Endothelial cell of umbilical vein (primary cell): ENCODE measurements around the gene HAND1.

ENCODE experiments used
- CTCF ChIP-seq, 2 donors: IDR thresholded peaks; 1 replicate in 1 of 2; 2 replicates in 1 of 2; pipeline ENCODE4 v1.5.1; 2011; ENCODE audit warnings: low read length in 2 of 2, mild to moderate bottlenecking in 2 of 2, moderate library complexity in 2 of 2, control low read depth in 1 of 2, inconsistent platforms in 1 of 2, low read depth in 1 of 2; ENCODE audit not compliant: insufficient read depth in 1 of 2; ENCODE audit errors: extremely low read depth in 1 of 2
- EZH2 ChIP-seq: IDR thresholded peaks from 2 replicates; pipeline ENCODE4 v1.6.1; 2012; ENCODE audit warnings: borderline replicate concordance, low read depth, mild to moderate bottlenecking, moderate library complexity, low read length, inconsistent platforms; ENCODE audit not compliant: severe bottlenecking
- FOS ChIP-seq: IDR thresholded peaks from 2 replicates; pipeline ENCODE4 v1.6.1; 2011; ENCODE audit warnings: mild to moderate bottlenecking, low read length, moderate library complexity, borderline replicate concordance; ENCODE audit not compliant: insufficient read depth
- GATA2 ChIP-seq: IDR thresholded peaks from 2 replicates; pipeline ENCODE4 v1.7.0; 2011; ENCODE audit warnings: low read depth, mild to moderate bottlenecking, moderate library complexity, mixed read lengths, low read length; ENCODE audit not compliant: insufficient read length, insufficient read depth
- MAX ChIP-seq: IDR thresholded peaks from 2 replicates; pipeline ENCODE4 v1.6.1; 2011; ENCODE audit not compliant: insufficient read depth, insufficient read length
- POLR2A ChIP-seq: IDR thresholded peaks from 2 replicates; pipeline ENCODE4 v1.6.1; 2012; ENCODE audit warnings: low read depth, mild to moderate bottlenecking, control low read depth, low read length
- POLR2AphosphoS5 ChIP-seq: IDR thresholded peaks from 2 replicates; pipeline ENCODE4 v1.6.1; 2012; ENCODE audit warnings: low read depth, mild to moderate bottlenecking, control low read depth, low read length, moderate library complexity; ENCODE audit not compliant: insufficient read depth

- TF ChIP-seq POLR2A (no peak), CTCF (IDR thresholded peaks at IDR 0.05; ENCODE audit: extremely low read depth in 1 of 2, insufficient read depth in 1 of 2, low read depth in 1 of 2, low read length in 2 of 2) (no peak), EZH2 (no peak), MAX (no peak), POLR2AphosphoS5 (no peak), FOS (no peak), GATA2 (no peak)
Observed at GRCh38 chr5:154478752-154479159, 729 bp upstream of the HAND1 start.
